Measurements from ENCODE around the gene CFH.

DNA sequence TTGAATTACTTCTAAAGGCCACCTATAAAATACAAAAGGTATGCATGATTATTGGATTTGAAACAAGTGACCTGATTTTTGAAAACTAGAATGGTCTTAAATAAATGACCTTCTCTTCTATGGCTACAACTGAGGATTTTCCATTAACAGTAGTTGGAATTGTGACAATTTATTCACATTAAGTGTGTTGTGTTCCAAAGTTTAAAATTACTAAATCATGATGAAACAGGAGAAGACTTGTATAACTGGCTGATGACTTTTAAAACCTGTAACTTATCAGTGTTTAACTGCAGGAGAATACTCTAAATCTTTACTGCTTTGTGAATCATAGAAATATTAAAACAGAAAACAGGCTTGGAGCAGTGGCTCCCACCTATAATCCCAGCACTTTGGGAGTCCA lies 48.2 kb upstream of the CFH start:
- TF ChIP-seq, protein P1, sequence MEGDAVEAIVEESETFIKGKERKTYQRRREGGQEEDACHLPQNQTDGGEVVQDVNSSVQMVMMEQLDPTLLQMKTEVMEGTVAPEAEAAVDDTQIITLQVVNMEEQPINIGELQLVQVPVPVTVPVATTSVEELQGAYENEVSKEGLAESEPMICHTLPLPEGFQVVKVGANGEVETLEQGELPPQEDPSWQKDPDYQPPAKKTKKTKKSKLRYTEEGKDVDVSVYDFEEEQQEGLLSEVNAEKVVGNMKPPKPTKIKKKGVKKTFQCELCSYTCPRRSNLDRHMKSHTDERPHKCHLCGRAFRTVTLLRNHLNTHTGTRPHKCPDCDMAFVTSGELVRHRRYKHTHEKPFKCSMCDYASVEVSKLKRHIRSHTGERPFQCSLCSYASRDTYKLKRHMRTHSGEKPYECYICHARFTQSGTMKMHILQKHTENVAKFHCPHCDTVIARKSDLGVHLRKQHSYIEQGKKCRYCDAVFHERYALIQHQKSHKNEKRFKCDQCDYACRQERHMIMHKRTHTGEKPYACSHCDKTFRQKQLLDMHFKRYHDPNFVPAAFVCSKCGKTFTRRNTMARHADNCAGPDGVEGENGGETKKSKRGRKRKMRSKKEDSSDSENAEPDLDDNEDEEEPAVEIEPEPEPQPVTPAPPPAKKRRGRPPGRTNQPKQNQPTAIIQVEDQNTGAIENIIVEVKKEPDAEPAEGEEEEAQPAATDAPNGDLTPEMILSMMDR (IDR thresholded peaks at IDR 0.05), result no peak
- no peak for TF ChIP-seq POLR2A (IDR thresholded peaks at IDR 0.05)

All from gastroesophageal sphincter (tissue), 3 donors.